HepG2 (cell line): Measurements from ENCODE around the gene SHC1. TPM values are rescaled to one million over a fixed set of nuclear protein-coding genes. Genes with fewer than 3 reads are reported as not detected.

Source experiments
- CHD4 ChIP-seq: fragments of 200-600 bp; sonication (generic); IDR thresholded peaks from 2 replicates; pipeline ENCODE4 v1.7.0; 2017; ENCODE audit warnings: mild to moderate bottlenecking, low read length, borderline replicate concordance
- FOXA3 ChIP-seq: IDR thresholded peaks from 2 replicates; pipeline ENCODE4 v1.6.1; 2016; ENCODE audit warnings: missing genetic modification reagents, missing compliant biosample characterization
- HIC2 ChIP-seq: sonication (generic); formaldehyde crosslinking; IDR thresholded peaks from 2 replicates; pipeline ENCODE4 v1.9.0; 2022; ENCODE audit warnings: low read depth, missing genetic modification reagents
- ISX ChIP-seq: sonication (generic); formaldehyde crosslinking; conservative IDR thresholded peaks from 2 replicates; pipeline ENCODE4 v1.5.0; 2020; ENCODE audit warnings: missing genetic modification reagents
- POLR2A ChIP-seq, 2 experiments: IDR thresholded peaks; 2 replicates each; pipeline ENCODE4 v1.6.1; 2011; ENCODE audit warnings: low read depth in 2 of 2, low read length in 2 of 2, mild to moderate bottlenecking in 1 of 2, moderate library complexity in 1 of 2; ENCODE audit not compliant: insufficient read depth in 1 of 2
- RORA ChIP-seq: sonication (generic); formaldehyde crosslinking; IDR thresholded peaks from 2 replicates; pipeline ENCODE4 v1.5.0; 2020; ENCODE audit warnings: mild to moderate bottlenecking, missing genetic modification reagents, moderate library complexity
- TOE1 ChIP-seq: sonication (generic); formaldehyde crosslinking; IDR thresholded peaks from 2 replicates; pipeline ENCODE4 v1.4.0; 2020; ENCODE audit warnings: mild to moderate bottlenecking, missing genetic modification reagents
- TRAFD1 ChIP-seq: sonication (generic); formaldehyde crosslinking; IDR thresholded peaks from 2 replicates; pipeline ENCODE4 v1.5.1; 2020; ENCODE audit warnings: missing genetic modification reagents, mild to moderate bottlenecking, borderline replicate concordance
- ZBTB40 ChIP-seq, 2 experiments: fragments of 450-650 bp in 1 of 2; sonication (generic) in 1 of 2; formaldehyde crosslinking in 1 of 2; IDR thresholded peaks; 2 replicates each; pipeline versions ENCODE4 v1.6.1 to v1.8.0; 2016 to 2022; ENCODE audit warnings: antibody characterized with exemption in 1 of 2, mild to moderate bottlenecking in 1 of 2, missing genetic modification reagents in 1 of 2
- ZEB1 ChIP-seq: IDR thresholded peaks from 2 replicates; pipeline ENCODE4 v1.6.1; 2012; ENCODE audit warnings: mild to moderate bottlenecking, low read depth, inconsistent platforms; ENCODE audit not compliant: insufficient replicate concordance
- ZNF484 ChIP-seq: sonication (generic); formaldehyde crosslinking; IDR thresholded peaks from 2 replicates; pipeline ENCODE4 v1.5.1; 2020; ENCODE audit warnings: mild to moderate bottlenecking, low read depth, missing genetic modification reagents, borderline replicate concordance
- ZNF644 ChIP-seq: IDR thresholded peaks from 2 replicates; pipeline ENCODE4 v1.6.1; 2016; ENCODE audit warnings: low read depth
- ZNF652 ChIP-seq: IDR thresholded peaks from 2 replicates; pipeline ENCODE4 v1.6.1; 2016; ENCODE audit warnings: low read depth, borderline replicate concordance
- ZNF703 ChIP-seq: sonication (generic); formaldehyde crosslinking; IDR thresholded peaks from 2 replicates; pipeline ENCODE4 v1.5.1; 2020; ENCODE audit warnings: missing genetic modification reagents, mild to moderate bottlenecking, moderate library complexity, borderline replicate concordance
- ZNF749 ChIP-seq: sonication (generic); formaldehyde crosslinking; IDR thresholded peaks from 2 replicates; pipeline ENCODE4 v1.8.0; 2022; ENCODE audit warnings: mild to moderate bottlenecking, missing genetic modification reagents, moderate library complexity, borderline replicate concordance
- ZNF788 ChIP-seq: sonication (generic); formaldehyde crosslinking; IDR thresholded peaks from 2 replicates; pipeline ENCODE4 v1.5.0; 2020; ENCODE audit warnings: mild to moderate bottlenecking, missing genetic modification reagents, borderline replicate concordance
- ZNF83 ChIP-seq: sonication (generic); formaldehyde crosslinking; IDR thresholded peaks from 2 replicates; pipeline ENCODE4 v1.4.0; 2020; ENCODE audit warnings: missing genetic modification reagents, mild to moderate bottlenecking, borderline replicate concordance
- polyA plus RNA-seq, 8 experiments: library from polyadenylated mRNA; depleted of rRNA in 3 of 8; stranded (reverse) in 7 of 8; unstranded in 1 of 8; fragments of >200 nt; fragmentation: Illumina TruSeq in 4 of 8; extraction: Trizol in 4 of 8; gene quantifications; 2 replicates each; pipeline versions ENCODE4 v1.2.1 to v1.2.3, GENCODE V29; 2011 to 2016; ENCODE audit warnings: low read depth in 4 of 8, missing spikeins in 1 of 8, mixed read lengths in 1 of 8; ENCODE audit not compliant: insufficient read depth in 1 of 8
- total RNA-seq, 5 experiments: library from RNA; depleted of rRNA; stranded (reverse); fragments of >200 nt; fragmentation: Illumina TruSeq; extraction: Trizol; gene quantifications; 2 replicates each; pipeline ENCODE4 v1.2.3, GENCODE V29; 2016; ENCODE audit warnings: low read depth in 1 of 5

Gene SHC1
- total and polyA plus RNA-seq, 2 of the 13 experiments (the other 11 are each of a cell fraction or from before 2014, with no cell fraction given), result 52.0 to 137 TPM

GRCh38 chr1:154931940-154932487 is 38.5 kb downstream of the SHC1 start (continued):
- TF ChIP-seq ZBTB40 (IDR thresholded peaks at IDR 0.05), result no peak
- TF ChIP-seq ZBTB40 (CRISPR knock-in tag; IDR thresholded peaks at IDR 0.05), result peak; percentile 51; the same call in 1 of the 2 replicates
- 0 out of 2 replicates have a peak, but pooled peaks have one; percentile 13 for TF ChIP-seq FOXA3 (CRISPR knock-in tag)
- no peak for TF ChIP-seq ZNF644 (CRISPR knock-in tag)
- peak; percentile 57; the same call in 1 of the 2 replicates for TF ChIP-seq ZNF788 (CRISPR knock-in tag)
- TF ChIP-seq ZNF749, result no peak; the same call in 1 of the 2 replicates
- no peak for TF ChIP-seq ZNF703 (CRISPR knock-in tag)
- 0 out of 2 replicates have a peak, but pooled peaks have one; percentile 59 for TF ChIP-seq ZNF83
- TF ChIP-seq TRAFD1 (CRISPR knock-in tag), result 0 out of 2 replicates have a peak, but pooled peaks have one; percentile 19
- TF ChIP-seq ZNF652 (CRISPR knock-in tag), result no peak
- no peak for TF ChIP-seq ISX (CRISPR knock-in tag)
- TF ChIP-seq ZEB1, result peak; percentile 89
- TF ChIP-seq HIC2 (CRISPR knock-in tag), result peak; percentile 89
- no peak for TF ChIP-seq RORA (CRISPR knock-in tag)
- TF ChIP-seq CHD4, result no peak
- peak; percentile 77 to 83 for TF ChIP-seq POLR2A (IDR thresholded peaks at IDR 0.05; ENCODE audit: insufficient read depth in 1 of 2, low read depth in 2 of 2, low read length in 2 of 2)
- no peak for TF ChIP-seq ZNF484 (CRISPR knock-in tag)
- no peak for TF ChIP-seq TOE1 (CRISPR knock-in tag)
